ENCODE results near the gene C16orf90. TPM values are rescaled to one million over a fixed set of nuclear protein-coding genes. Genes with fewer than 3 reads are reported as not detected.

The C16orf90 gene
- not detected in 2 replicates for total RNA-seq

GRCh38 chr16:3495176-3495575 lies at the start of gene C16orf90:
Gene C16orf90, minus strand, starts transcription at chr16:3495489. Its CDS starts 68 bp downstream, at chr16:3495421.

Other genes starting within 250 kb of the C16orf90 start
- under 0.01 TPM in 1 of 2 replicates, not detected in the other for gene MEFV, start 238.9 kb downstream of the C16orf90 start, total RNA-seq
- gene ZNF263, start 212.0 kb downstream of the C16orf90 start, total RNA-seq: 57.1 and 69.9 TPM in 2 replicates
- 2.2 and 3.6 TPM in 2 replicates for gene TIGD7, start 190.1 kb downstream of the C16orf90 start, total RNA-seq
- gene ZNF75A, start 190.0 kb downstream of the C16orf90 start, total RNA-seq: 12.5 and 19.0 TPM in 2 replicates
- gene OR2C1, start 139.6 kb downstream of the C16orf90 start, total RNA-seq: 0.24 TPM in 1 of 2 replicates, not detected in the other
- 9.9 and 17.1 TPM in 2 replicates for gene ZSCAN32, start 94.5 kb downstream of the C16orf90 start, total RNA-seq
- 3.8 and 3.9 TPM in 2 replicates for gene ZNF174, start 94.3 kb downstream of the C16orf90 start, total RNA-seq
- 1.4 and 1.5 TPM in 2 replicates for gene ZNF597, start 52.0 kb downstream of the C16orf90 start, total RNA-seq
- gene NAA60, start 51.8 kb downstream of the C16orf90 start, total RNA-seq: 7.0 and 10.7 TPM in 2 replicates
- gene CLUAP1, start 5.5 kb upstream of the C16orf90 start, total RNA-seq: 8.2 and 9.2 TPM in 2 replicates
- gene NLRC3, start 81.9 kb upstream of the C16orf90 start, total RNA-seq: not detected in 2 replicates
- gene SLX4, start 116.1 kb upstream of the C16orf90 start, total RNA-seq: 1.7 and 2.3 TPM in 2 replicates
- gene DNASE1, start 159.2 kb upstream of the C16orf90 start, total RNA-seq: 7.5 and 8.7 TPM in 2 replicates
- 100 and 139 TPM in 2 replicates for gene TRAP1, start 222.0 kb upstream of the C16orf90 start, total RNA-seq